Measurements from ENCODE around the gene EMD. TPM values are rescaled to one million over a fixed set of nuclear protein-coding genes. Genes with fewer than 3 reads are reported as not detected.
"Not testable (repeated sequence)": the region's sequence is repeated elsewhere in the genome, so short reads cannot be mapped to it uniquely, and the experiment has no call there.

The EMD gene
- total RNA-seq, 3 donors from 2014 or later, result 107 to 113 (median 111) TPM

DNA sequence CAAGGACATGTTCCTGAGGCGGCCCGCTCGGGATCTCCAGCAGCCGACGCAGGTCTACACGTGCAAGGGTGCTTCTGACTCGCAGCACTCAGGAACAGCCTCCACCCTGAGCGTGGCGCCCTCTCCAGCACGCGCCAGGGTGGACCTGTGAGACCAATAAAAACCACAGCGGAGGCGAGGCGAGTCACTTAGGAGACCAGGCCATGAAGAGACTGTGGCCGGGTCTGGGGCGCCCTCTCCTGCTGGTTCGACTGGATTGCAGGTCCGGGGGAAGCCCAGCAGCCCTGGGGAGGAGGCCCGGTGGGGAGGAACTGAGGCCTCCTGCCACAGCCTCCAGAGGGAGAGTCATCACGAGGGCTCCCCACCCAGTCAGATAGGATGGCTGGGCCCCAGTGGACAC lies 9.0 kb downstream of the EMD start:
- H3K27me3 Mint-ChIP-seq (ENCODE audit: low read depth); H3K9me3 Mint-ChIP-seq; DNase-seq; H3K4me1 Mint-ChIP-seq (ENCODE audit: low read depth); H3K36me3 Mint-ChIP-seq (ENCODE audit: insufficient read depth); H3K4me3 Mint-ChIP-seq: not testable (repeated sequence)
- ATAC-seq, result peak; percentile 28 to 33

DNA sequence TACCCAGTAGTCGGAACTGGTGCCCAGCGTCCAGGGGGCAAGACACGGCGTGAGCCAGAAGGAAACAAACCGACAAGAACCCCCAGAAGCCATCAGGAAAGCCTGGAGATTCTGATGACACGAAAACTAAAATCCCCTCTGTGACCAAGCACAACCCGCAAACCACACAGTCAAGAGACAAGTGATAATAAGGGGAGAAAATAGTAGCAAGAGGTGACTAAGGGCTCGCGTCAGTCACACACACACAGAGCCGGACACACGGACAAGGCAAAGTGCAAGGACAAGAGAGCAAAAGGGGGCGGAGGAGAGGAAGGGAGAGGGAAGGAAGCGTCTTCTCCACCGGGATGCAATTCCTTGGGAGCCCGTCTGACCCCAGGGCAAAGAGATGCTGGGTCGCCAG lies 9.6 kb downstream of the EMD start:
- peak; percentile 29 to 31 for ATAC-seq
- not testable (repeated sequence) for H3K27me3 Mint-ChIP-seq (ENCODE audit: low read depth); DNase-seq; H3K9me3 Mint-ChIP-seq; H3K4me1 Mint-ChIP-seq (ENCODE audit: low read depth); H3K4me3 Mint-ChIP-seq; H3K36me3 Mint-ChIP-seq (ENCODE audit: insufficient read depth)

DNA sequence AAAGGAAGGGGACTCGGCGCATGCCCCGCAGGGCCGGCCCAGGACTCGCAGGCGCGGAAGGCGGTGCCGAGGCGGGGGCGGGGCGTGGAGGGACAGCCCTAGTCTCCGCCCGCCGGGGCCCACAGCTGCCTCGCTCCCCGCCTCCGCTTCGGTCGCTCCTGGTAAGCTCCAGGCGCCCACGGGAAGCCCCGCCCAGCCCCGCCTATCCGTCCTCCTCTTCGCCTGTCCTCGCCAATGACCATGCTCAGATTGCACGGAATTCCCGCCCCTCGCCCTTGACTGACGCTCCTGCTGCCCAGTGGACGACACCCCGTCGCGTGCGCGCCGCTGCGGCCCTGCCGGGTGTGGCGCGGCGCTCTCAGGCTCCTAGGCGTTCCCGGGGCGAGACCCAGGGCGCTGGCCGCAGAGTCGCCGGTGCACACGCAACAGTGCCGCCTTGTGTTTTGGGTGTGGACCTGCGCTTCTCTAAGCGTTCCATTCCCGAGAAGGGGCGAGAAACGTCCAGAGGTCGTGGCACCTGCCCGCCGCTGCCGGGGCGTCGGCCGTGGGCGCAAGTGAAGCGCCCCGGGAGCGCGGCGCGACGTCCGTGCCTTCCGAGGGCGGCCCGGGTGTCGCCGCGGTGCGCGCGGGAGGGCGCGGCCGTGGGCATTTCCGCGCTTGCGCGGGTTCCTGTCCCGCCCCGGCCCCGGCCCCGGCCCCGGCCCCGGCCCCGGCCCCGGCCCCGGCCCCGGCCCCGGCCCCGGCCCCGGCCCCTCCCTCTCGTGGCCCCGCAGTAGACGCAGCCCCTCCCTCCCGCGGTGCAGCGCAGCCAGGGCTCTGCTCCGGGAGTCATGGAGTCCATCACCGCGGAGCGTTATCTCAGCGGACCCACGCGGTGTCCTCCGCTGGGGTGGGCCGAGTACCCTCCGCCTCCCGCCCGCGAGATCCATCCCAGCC lies 11.0 kb downstream of the EMD start:
- not testable (repeated sequence) for H3K4me3 Mint-ChIP-seq; H3K27me3 Mint-ChIP-seq (ENCODE audit: low read depth); H3K4me1 Mint-ChIP-seq (ENCODE audit: low read depth); H3K36me3 Mint-ChIP-seq (ENCODE audit: insufficient read depth); H3K9me3 Mint-ChIP-seq
- DNase-seq, result peak; percentile 9
- peak; percentile 72 to 74 for ATAC-seq

DNA sequence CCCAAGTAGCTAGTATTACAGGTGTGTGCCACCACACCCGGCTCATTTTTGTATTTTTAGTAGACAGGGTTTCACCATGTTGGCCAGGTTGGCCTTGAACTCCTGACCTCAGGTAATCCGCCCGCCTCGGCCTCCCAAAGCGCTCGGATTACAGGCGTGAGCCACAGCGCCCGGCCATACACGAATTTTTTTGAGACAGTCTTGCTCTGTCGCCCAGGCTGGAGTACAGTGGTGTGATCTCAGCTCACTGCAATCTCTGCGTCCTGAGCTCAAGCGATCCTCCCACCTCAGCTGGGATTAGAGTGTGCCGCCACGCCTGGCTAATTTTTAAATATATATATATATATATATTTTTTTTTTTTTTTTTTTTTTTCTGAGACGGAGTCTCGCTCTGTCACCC lies 17.3 kb downstream of the EMD start:
- H3K36me3 Mint-ChIP-seq (ENCODE audit: insufficient read depth), result peaks cover 18% of the 10 kb centered on the region

DNA sequence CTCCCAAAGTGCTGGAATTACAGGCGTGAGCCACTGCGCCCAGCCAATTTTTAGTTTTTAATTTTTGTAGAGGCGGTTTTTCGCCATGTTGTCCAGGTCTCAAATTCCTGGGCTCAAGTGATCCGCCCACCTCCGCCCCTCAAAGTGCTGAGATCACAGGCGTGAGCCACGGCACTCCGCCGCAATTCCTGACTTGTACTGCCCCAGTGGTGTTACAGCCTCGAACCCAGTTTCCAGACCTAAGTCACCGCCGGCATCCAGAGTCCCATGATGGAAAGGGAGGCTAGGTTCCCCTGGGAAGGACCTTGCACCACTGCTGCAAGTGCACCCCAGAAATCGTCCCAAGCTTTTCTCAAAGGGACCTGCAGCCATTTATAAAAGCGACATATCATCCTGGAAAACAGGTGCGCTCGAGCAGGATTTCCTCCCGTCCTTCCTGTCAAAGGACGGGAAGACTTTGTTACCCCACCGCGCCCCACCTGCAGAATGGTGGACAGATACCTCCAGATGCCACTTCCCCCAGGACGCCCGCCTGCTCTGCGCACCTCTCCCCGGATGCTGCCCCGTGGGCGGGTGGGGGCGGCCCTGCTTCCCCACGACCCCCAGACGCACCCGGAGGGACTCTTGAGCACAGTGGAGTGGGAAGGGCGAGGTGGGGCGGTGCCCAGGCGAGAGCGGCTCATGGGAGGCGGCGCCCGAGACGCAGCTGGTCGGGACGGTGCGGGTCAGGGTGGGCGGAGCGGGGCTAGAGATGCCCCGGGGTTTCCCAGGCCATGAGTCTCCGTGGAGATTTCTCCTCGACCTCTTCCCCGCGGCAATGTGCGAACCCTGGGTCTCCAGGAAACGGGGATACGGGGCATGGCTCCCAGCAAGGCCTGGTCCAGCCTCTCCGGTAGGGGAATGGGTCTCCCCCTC lies 18.1 kb downstream of the EMD start:
- ATAC-seq (peak; percentile 59 to 64), DNase-seq (peak; percentile 52)
- Mint-ChIP-seq H3K36me3 (ENCODE audit: insufficient read depth) (peaks cover 18% of the 10 kb centered on the region), H3K4me3 (peak overlapping the region; percentile 97), H3K9me3 (no peaks in the 10 kb centered on the region), H3K27me3 (ENCODE audit: low read depth) (no peaks in the 10 kb centered on the region), H3K4me1 (ENCODE audit: low read depth) (peaks cover 10% of the 10 kb centered on the region)

More for the DNA sequence above, 17.3 kb downstream of the EMD start:
- H3K4me3 Mint-ChIP-seq, result peak overlapping the region; percentile 97
- not testable (repeated sequence) for H3K4me1 Mint-ChIP-seq (ENCODE audit: low read depth); DNase-seq; ATAC-seq; H3K9me3 Mint-ChIP-seq; H3K27me3 Mint-ChIP-seq (ENCODE audit: low read depth)

DNA sequence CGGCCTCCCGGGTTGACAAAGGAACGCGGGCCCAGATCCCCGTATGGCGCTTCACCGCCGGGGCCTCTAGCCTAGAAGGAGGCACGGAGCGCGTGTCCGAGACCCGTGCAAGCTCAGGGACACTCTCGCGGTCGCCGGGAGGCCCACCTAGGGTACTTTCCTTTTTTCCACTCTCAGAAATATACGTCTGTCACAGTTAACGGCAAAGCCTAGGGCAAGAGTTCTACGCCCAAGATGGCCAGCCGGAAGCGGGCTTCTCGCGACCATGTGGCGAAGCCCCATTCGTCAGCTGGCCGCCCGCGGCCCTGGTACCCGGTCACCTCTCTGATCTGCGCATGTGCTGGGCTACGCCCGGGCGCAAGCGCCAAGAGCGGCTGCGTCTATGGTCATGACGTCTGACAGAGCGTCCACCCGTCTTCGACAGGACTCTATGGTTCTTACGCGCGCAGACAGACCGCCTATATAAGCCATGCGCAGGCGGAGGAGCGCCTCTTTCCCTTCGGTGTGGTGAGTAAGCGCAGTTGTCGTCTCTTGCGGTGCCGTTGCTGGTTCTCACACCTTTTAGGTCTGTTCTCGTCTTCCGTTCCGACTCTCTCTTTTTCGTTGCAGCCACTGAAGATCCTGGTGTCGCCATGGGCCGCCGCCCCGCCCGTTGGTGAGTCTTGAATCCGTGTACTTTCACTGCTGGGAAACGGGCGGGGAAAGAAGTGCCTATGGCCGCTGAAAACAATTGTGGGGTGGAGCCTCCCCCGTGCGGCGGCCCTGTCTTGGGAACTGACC lies 19.0 kb downstream of the EMD start, which contains the start of gene RPL10:
RPL10 (plus strand) TSS at position 490 of the 780 bp plus-strand sequence; CDS start at position 633, 143 bp downstream.
- ATAC-seq, result peak; percentile 68 to 76
- Mint-ChIP-seq H3K4me1 (ENCODE audit: low read depth) (peaks cover 10% of the 10 kb centered on the region), H3K4me3 (peak within 1 kb of the TSS; percentile 97), H3K27me3 (ENCODE audit: low read depth) (no peaks in the 10 kb centered on the region), H3K36me3 (ENCODE audit: insufficient read depth) (peaks cover 18% of the 10 kb centered on the region), H3K9me3 (no peaks in the 10 kb centered on the region)
- DNase-seq, result peak; percentile 82

DNA sequence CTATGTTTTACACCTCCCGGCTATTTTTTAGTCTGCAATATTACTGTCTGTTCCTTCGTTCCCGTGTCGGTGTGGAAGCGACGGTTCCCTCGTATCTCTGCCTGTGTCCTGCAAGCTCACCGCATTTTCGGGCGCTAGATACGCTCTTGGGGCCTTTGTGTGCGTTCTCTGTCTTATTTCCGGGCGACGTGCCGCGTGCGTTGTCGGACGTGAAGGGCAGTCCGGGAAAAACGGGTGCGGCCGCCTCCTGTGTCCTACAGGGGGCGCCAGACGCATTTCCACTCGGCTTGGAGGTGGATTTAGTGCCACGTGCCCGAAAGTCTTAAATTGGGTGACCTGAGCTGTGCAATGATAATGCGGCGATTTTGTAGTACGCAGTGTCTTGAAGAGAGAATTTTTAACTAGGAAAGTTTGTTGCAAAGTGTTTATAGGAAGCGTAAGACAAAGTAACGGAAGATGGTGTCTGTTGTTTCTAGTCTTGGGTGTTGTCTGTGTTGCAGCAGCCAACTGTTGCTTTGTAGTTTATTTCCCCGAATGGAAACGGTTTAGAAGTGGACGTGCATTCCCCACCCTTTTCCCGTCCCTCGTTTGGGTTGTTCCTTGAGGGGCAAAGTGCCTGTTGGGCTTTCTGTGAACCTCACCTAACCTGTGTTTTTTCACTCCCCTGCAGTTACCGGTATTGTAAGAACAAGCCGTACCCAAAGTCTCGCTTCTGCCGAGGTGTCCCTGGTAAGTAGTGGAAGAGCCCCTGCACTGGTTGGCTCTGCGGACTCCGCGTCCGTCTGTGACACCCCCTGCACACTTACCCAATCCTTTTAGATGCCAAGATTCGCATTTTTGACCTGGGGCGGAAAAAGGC lies 19.8 kb downstream of the EMD start:
- Mint-ChIP-seq H3K36me3 (ENCODE audit: insufficient read depth) (peaks cover 18% of the 10 kb centered on the region), H3K4me1 (ENCODE audit: low read depth) (peaks cover 10% of the 10 kb centered on the region), H3K27me3 (ENCODE audit: low read depth) (no peaks in the 10 kb centered on the region), H3K9me3 (no peaks in the 10 kb centered on the region), H3K4me3 (peak overlapping the region; percentile 97)
- peak; percentile 15 for ATAC-seq
- DNase-seq, result peak; percentile 80

DNA sequence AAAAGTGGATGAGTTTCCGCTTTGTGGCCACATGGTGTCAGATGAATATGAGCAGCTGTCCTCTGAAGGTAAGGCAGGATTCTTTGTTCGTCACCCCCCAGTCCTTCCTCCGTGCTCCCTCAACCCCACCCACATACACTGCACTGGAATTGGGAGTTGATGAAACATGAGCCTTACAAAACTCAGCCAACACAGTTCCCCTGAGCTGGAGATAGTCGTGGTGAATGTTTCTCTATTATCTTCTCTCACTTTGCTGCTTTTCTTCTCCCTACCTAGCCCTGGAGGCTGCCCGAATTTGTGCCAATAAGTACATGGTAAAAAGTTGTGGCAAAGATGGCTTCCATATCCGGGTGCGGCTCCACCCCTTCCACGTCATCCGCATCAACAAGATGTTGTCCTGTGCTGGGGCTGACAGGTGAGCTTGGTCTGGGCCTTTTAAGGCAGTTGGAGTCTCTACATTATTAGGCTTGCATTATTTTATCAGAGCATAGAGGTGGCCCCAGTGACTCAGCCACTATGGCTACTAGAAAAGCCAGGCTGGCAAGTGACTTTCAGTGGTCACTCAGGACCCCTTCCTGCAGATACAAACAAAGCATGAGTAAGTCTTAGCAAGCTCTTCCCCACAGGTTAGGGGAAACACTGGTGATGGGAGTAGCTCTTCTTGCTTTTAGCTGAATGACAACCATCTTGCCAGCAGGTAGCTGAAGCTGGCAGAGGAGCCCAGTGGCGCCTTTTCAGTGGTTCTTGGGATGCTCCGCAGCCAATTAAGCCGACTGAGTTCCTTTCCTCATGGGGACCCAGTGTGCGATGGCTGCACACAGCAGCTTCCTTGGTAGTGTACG lies 20.7 kb downstream of the EMD start:
- Mint-ChIP-seq H3K4me3 (peak overlapping the region; percentile 97), H3K36me3 (ENCODE audit: insufficient read depth) (peaks cover 18% of the 10 kb centered on the region), H3K27me3 (ENCODE audit: low read depth) (no peaks in the 10 kb centered on the region), H3K9me3 (no peaks in the 10 kb centered on the region), H3K4me1 (ENCODE audit: low read depth) (peaks cover 10% of the 10 kb centered on the region)
- DNase-seq (no peak), ATAC-seq (no peak)

DNA sequence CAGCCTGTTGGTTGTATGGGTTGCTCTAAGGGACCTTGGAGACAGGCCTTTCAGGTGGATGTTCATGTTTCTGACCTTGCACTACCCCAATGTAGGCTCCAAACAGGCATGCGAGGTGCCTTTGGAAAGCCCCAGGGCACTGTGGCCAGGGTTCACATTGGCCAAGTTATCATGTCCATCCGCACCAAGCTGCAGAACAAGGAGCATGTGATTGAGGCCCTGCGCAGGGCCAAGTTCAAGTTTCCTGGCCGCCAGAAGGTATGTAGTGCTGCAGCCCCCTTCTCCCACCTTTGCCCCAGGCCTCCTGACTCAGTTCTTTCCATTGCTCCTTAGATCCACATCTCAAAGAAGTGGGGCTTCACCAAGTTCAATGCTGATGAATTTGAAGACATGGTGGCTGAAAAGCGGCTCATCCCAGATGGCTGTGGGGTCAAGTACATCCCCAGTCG lies 21.3 kb downstream of the EMD start:
- not testable (repeated sequence) for ATAC-seq; H3K4me1 Mint-ChIP-seq (ENCODE audit: low read depth); DNase-seq; H3K9me3 Mint-ChIP-seq; H3K27me3 Mint-ChIP-seq (ENCODE audit: low read depth)
- Mint-ChIP-seq H3K36me3 (ENCODE audit: insufficient read depth) (peaks cover 18% of the 10 kb centered on the region), H3K4me3 (peak overlapping the region; percentile 97)

DNA sequence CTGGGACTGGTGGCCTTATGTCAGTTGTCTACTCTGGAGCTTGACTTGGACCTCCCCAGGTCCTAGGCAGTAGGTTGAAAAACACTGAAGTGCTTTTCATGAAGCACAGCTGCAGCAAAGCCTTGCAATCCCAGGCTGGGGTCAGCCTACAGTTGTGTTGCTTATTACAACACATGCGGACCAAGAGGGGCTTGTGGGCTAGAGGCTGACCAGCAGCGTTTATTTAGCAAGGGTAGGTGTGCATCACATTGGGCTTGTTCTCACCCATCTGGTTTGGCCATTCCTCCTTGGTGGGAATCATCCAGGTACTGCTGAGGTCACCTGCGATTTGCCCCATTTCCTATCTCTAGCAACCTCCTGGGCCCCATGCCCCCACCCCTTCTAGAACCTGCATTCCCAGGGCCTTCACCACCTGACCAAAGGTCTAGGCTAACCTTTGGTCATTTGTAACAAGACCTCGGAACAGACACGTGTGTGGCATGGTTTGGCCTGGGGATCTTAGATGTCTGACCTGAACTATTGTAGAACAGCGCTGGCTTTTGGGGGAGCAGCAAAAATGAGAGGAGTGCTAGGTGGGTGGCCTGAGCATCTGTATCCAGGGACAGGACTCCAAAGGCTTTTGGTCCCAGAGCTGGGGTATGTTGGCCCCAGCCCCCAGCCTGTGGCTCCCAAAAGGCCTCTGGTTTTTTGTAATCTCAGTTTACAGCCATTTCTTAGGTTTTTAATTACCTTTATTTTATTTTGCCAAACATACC lies 22.1 kb downstream of the EMD start:
- H3K27me3 Mint-ChIP-seq (ENCODE audit: low read depth), result no peaks in the 10 kb centered on the region
- peak overlapping the region; percentile 97 for H3K4me3 Mint-ChIP-seq
- DNase-seq, result no peak

DNA sequence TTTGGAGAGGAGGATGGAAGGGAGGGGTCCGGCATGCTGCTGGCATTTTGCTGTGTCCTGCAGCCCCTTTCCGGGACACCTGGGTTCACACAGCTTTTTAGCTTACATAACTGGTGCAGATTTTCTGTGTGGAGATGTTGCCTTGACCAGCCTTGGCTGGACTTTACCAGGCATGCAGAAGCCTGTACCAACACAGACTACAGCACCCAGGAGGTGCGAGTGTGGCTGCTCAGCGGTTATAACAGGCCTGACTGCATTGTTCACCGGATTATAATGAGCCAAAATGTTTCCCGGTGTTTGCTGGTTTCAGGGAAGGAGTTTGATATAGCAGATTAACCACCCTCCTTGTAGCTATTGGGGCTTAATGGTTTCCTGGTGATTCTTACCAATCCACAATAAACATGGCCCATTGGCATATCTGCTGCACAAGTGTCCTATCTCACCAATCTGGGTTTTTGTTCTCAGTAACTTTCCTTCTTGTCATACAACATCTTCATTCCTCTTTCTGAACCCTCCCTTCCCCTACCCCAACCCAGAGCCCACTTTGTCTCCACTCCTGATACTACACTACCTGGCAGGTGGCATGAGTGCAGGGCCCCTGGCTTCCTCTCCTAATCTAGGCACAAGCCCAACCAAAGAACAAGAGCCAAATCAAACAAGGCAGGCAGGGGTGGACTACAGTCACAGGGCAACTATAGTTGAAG lies 23.0 kb downstream of the EMD start:
- Mint-ChIP-seq H3K4me3 (no peak overlapping the region), H3K36me3 (ENCODE audit: insufficient read depth) (peaks cover 18% of the 10 kb centered on the region), H3K27me3 (ENCODE audit: low read depth) (no peaks in the 10 kb centered on the region), H3K4me1 (ENCODE audit: low read depth) (peaks cover 8% of the 10 kb centered on the region), H3K9me3 (no peaks in the 10 kb centered on the region)
- ATAC-seq (no peak), DNase-seq (no peak)

More for the DNA sequence above, 22.1 kb downstream of the EMD start:
- ATAC-seq, result peak in 1 of 2 donors; percentile 3
- Mint-ChIP-seq H3K36me3 (ENCODE audit: insufficient read depth) (peaks cover 18% of the 10 kb centered on the region), H3K9me3 (no peaks in the 10 kb centered on the region), H3K4me1 (ENCODE audit: low read depth) (peaks cover 10% of the 10 kb centered on the region)

Measured in activated T-cell treated with anti-CD3 and anti-CD28 coated beads, Interleukin-2, amount 50 U/mL, for 4 hours (primary cell).